Measurements from ENCODE around the gene PRAMEF1.
"Not testable (repeated sequence)": the region's sequence is repeated elsewhere in the genome, so short reads cannot be mapped to it uniquely, and the experiment has no call there.

PRAMEF1 gene

GRCh38 chr1:12791097-12791496 lies at the start of gene PRAMEF1:
Gene PRAMEF1 (plus strand): TSS chr1:12791397. CDS start chr1:12793228, 1,831 bp downstream.
- H3K4me3 ChIP-seq (ENCODE audit: low read length in 2 of 2); H3K9ac ChIP-seq (ENCODE audit: low read depth in 1 of 2, low read length in 2 of 2); H3K27ac ChIP-seq (ENCODE audit: low read depth in 2 of 2, low read length in 2 of 2); H3K4me1 ChIP-seq (ENCODE audit: control insufficient read depth in 2 of 2, insufficient read depth in 2 of 2, low read length in 2 of 2); H3K9me3 ChIP-seq (ENCODE audit: control insufficient read depth in 2 of 2, low read length in 2 of 2); H3K36me3 ChIP-seq (ENCODE audit: control insufficient read depth in 2 of 2, insufficient read depth in 2 of 2, low read length in 2 of 2); H3K27me3 ChIP-seq (ENCODE audit: control insufficient read depth in 2 of 2, insufficient read depth in 2 of 2, low read length in 2 of 2): not testable (repeated sequence)

- Histone ChIP-seq H3K9me3 (ENCODE audit: control insufficient read depth in 2 of 2, low read length in 2 of 2) (no peaks in the 10 kb centered on the region), H3K27me3 (ENCODE audit: control insufficient read depth in 2 of 2, insufficient read depth in 2 of 2, low read length in 2 of 2) (no peaks in the 10 kb centered on the region), H3K9ac (ENCODE audit: low read depth in 1 of 2, low read length in 2 of 2) (no peak overlapping the region), H3K4me1 (ENCODE audit: control insufficient read depth in 2 of 2, insufficient read depth in 2 of 2, low read length in 2 of 2) (no peaks in the 10 kb centered on the region), H3K4me3 (ENCODE audit: low read length in 2 of 2) (no peak overlapping the region), H3K36me3 (ENCODE audit: control insufficient read depth in 2 of 2, insufficient read depth in 2 of 2, low read length in 2 of 2) (no peaks in the 10 kb centered on the region), H3K27ac (ENCODE audit: low read depth in 2 of 2, low read length in 2 of 2) (no peak overlapping the region)
These were observed 49.3 kb upstream of the PRAMEF1 start for GRCh38 chr1:12741946-12742345.

GRCh38 chr1:12745126-12745991 lies 45.8 kb upstream of the PRAMEF1 start:
- Histone ChIP-seq H3K9ac (ENCODE audit: low read depth in 1 of 2, low read length in 2 of 2) (no peak overlapping the region), H3K4me1 (ENCODE audit: control insufficient read depth in 2 of 2, insufficient read depth in 2 of 2, low read length in 2 of 2) (no peaks in the 10 kb centered on the region), H3K27me3 (ENCODE audit: control insufficient read depth in 2 of 2, insufficient read depth in 2 of 2, low read length in 2 of 2) (no peaks in the 10 kb centered on the region), H3K9me3 (ENCODE audit: control insufficient read depth in 2 of 2, low read length in 2 of 2) (peaks cover 0 to 4% of the 10 kb centered on the region in 2 donors), H3K27ac (ENCODE audit: low read depth in 2 of 2, low read length in 2 of 2) (no peak overlapping the region), H3K36me3 (ENCODE audit: control insufficient read depth in 2 of 2, insufficient read depth in 2 of 2, low read length in 2 of 2) (no peaks in the 10 kb centered on the region), H3K4me3 (ENCODE audit: low read length in 2 of 2) (no peak overlapping the region)

DNA sequence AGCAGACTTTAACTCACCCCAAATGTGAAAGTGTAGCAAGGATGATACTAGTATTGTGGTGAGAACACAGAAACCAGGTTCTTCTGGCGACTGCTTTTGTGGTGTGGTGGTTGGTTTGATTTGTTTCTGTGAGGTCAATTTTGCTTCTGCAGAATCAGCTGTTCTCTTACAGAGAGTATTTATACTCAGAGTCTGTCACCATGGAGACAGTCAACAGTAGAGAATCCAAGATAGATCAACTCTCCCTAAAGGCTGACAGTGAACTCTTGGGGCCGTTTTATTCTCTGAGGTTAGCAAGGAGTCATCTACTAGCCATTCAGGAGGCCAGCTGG lies 45.2 kb upstream of the PRAMEF1 start, which contains the start of gene CFAP107:
CFAP107 (plus strand) TSS at position 209 of the 332 bp plus-strand sequence. CDS start 231 bp downstream, outside the sequence.
- Histone ChIP-seq H3K36me3 (ENCODE audit: control insufficient read depth in 2 of 2, insufficient read depth in 2 of 2, low read length in 2 of 2) (no peaks in the 10 kb centered on the region), H3K9me3 (ENCODE audit: control insufficient read depth in 2 of 2, low read length in 2 of 2) (peaks cover 0 to 4% of the 10 kb centered on the region in 2 donors), H3K27ac (ENCODE audit: low read depth in 2 of 2, low read length in 2 of 2) (no peak within 1 kb of the TSS), H3K4me1 (ENCODE audit: control insufficient read depth in 2 of 2, insufficient read depth in 2 of 2, low read length in 2 of 2) (no peaks in the 10 kb centered on the region), H3K4me3 (ENCODE audit: low read length in 2 of 2) (no peak within 1 kb of the TSS), H3K9ac (ENCODE audit: low read depth in 1 of 2, low read length in 2 of 2) (no peak within 1 kb of the TSS), H3K27me3 (ENCODE audit: control insufficient read depth in 2 of 2, insufficient read depth in 2 of 2, low read length in 2 of 2) (no peaks in the 10 kb centered on the region)

DNA sequence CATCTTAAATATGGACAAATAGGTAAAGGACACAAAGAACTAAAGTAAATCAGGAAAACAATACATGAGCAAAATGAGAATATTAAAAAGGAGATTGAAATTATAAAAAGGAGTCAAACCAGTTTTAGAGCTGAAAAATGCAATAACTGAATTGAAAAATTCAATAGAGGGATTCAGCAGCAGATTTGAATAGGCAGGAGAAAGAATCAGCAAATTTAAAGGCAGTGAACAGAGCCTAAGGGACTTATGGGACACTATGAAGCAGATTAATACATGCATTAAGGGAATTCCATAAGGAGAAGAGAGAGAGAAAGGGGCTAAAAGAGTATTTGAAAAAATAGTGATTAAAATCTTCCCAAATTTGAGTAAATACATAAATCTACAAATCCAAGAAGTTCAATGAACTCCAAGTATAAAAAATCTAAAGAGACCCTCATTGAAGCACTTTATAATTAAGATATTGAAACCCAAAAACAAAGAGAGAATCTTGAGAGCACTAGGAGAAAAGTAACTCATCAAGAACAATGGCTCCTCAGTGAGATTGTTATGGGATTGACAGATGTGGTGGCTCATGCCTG lies 42.3 kb upstream of the PRAMEF1 start:
- no peak overlapping the region for H3K9ac ChIP-seq (ENCODE audit: low read depth in 1 of 2, low read length in 2 of 2)
- no peaks in the 10 kb centered on the region for H3K36me3 ChIP-seq (ENCODE audit: control insufficient read depth in 2 of 2, insufficient read depth in 2 of 2, low read length in 2 of 2)
- H3K4me1 ChIP-seq (ENCODE audit: control insufficient read depth in 2 of 2, insufficient read depth in 2 of 2, low read length in 2 of 2): no peaks in the 10 kb centered on the region
- H3K27me3 ChIP-seq (ENCODE audit: control insufficient read depth in 2 of 2, insufficient read depth in 2 of 2, low read length in 2 of 2): no peaks in the 10 kb centered on the region
- H3K27ac ChIP-seq (ENCODE audit: low read depth in 2 of 2, low read length in 2 of 2): no peak overlapping the region
- peaks cover 0 to 4% of the 10 kb centered on the region in 2 donors for H3K9me3 ChIP-seq (ENCODE audit: control insufficient read depth in 2 of 2, low read length in 2 of 2)
- H3K4me3 ChIP-seq (ENCODE audit: low read length in 2 of 2): no peak overlapping the region

DNA sequence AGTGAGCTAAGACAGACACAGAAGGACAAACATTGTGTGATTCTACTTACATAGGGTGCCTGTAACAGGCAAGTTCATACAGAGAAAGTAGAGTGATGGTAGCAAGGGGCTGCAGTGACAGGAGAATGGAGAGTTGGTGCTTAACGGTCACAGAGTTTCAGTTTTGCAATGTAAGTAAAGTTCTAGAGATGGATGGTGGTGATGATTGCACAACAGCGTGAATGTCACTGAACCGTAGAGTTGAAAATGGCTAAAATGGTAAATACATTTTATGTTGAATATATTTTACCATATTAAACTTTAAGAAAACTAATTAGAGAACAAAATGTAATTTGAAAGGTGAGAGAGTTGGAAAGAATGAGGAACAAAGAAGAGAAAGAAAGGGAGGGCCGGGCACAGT lies 36.5 kb upstream of the PRAMEF1 start:
- Histone ChIP-seq H3K27me3 (ENCODE audit: control insufficient read depth in 2 of 2, insufficient read depth in 2 of 2, low read length in 2 of 2) (peaks cover 0 to 3% of the 10 kb centered on the region in 2 donors), H3K4me3 (ENCODE audit: low read length in 2 of 2) (no peak overlapping the region), H3K27ac (ENCODE audit: low read depth in 2 of 2, low read length in 2 of 2) (no peak overlapping the region), H3K36me3 (ENCODE audit: control insufficient read depth in 2 of 2, insufficient read depth in 2 of 2, low read length in 2 of 2) (no peaks in the 10 kb centered on the region), H3K4me1 (ENCODE audit: control insufficient read depth in 2 of 2, insufficient read depth in 2 of 2, low read length in 2 of 2) (no peaks in the 10 kb centered on the region), H3K9me3 (ENCODE audit: control insufficient read depth in 2 of 2, low read length in 2 of 2) (no peaks in the 10 kb centered on the region), H3K9ac (ENCODE audit: low read depth in 1 of 2, low read length in 2 of 2) (no peak overlapping the region)

- Histone ChIP-seq H3K4me3 (ENCODE audit: low read length in 2 of 2) (no peak overlapping the region), H3K27ac (ENCODE audit: low read depth in 2 of 2, low read length in 2 of 2) (no peak overlapping the region), H3K36me3 (ENCODE audit: control insufficient read depth in 2 of 2, insufficient read depth in 2 of 2, low read length in 2 of 2) (no peaks in the 10 kb centered on the region), H3K9me3 (ENCODE audit: control insufficient read depth in 2 of 2, low read length in 2 of 2) (no peaks in the 10 kb centered on the region), H3K27me3 (ENCODE audit: control insufficient read depth in 2 of 2, insufficient read depth in 2 of 2, low read length in 2 of 2) (peaks cover 0 to 3% of the 10 kb centered on the region in 2 donors), H3K4me1 (ENCODE audit: control insufficient read depth in 2 of 2, insufficient read depth in 2 of 2, low read length in 2 of 2) (no peaks in the 10 kb centered on the region), H3K9ac (ENCODE audit: low read depth in 1 of 2, low read length in 2 of 2) (no peak overlapping the region)
These were observed 34.9 kb upstream of the PRAMEF1 start for GRCh38 chr1:12756273-12756672.

GRCh38 chr1:12756768-12757413 lies 34.3 kb upstream of the PRAMEF1 start:
- no peak overlapping the region for H3K27ac ChIP-seq (ENCODE audit: low read depth in 2 of 2, low read length in 2 of 2)
- H3K27me3 ChIP-seq (ENCODE audit: control insufficient read depth in 2 of 2, insufficient read depth in 2 of 2, low read length in 2 of 2): peaks cover 0 to 3% of the 10 kb centered on the region in 2 donors
- no peaks in the 10 kb centered on the region for H3K4me1 ChIP-seq (ENCODE audit: control insufficient read depth in 2 of 2, insufficient read depth in 2 of 2, low read length in 2 of 2)
- H3K4me3 ChIP-seq (ENCODE audit: low read length in 2 of 2): no peak overlapping the region
- H3K9ac ChIP-seq (ENCODE audit: low read depth in 1 of 2, low read length in 2 of 2): no peak overlapping the region
- H3K9me3 ChIP-seq (ENCODE audit: control insufficient read depth in 2 of 2, low read length in 2 of 2): no peaks in the 10 kb centered on the region
- H3K36me3 ChIP-seq (ENCODE audit: control insufficient read depth in 2 of 2, insufficient read depth in 2 of 2, low read length in 2 of 2): no peaks in the 10 kb centered on the region

GRCh38 chr1:12757836-12758235 lies 33.4 kb upstream of the PRAMEF1 start:
- no peaks in the 10 kb centered on the region for H3K36me3 ChIP-seq (ENCODE audit: control insufficient read depth in 2 of 2, insufficient read depth in 2 of 2, low read length in 2 of 2)
- H3K9ac ChIP-seq (ENCODE audit: low read depth in 1 of 2, low read length in 2 of 2): no peak overlapping the region
- H3K9me3 ChIP-seq (ENCODE audit: control insufficient read depth in 2 of 2, low read length in 2 of 2): no peaks in the 10 kb centered on the region
- H3K27ac ChIP-seq (ENCODE audit: low read depth in 2 of 2, low read length in 2 of 2): no peak overlapping the region
- H3K4me1 ChIP-seq (ENCODE audit: control insufficient read depth in 2 of 2, insufficient read depth in 2 of 2, low read length in 2 of 2): no peaks in the 10 kb centered on the region
- peaks cover 0 to 3% of the 10 kb centered on the region in 2 donors for H3K27me3 ChIP-seq (ENCODE audit: control insufficient read depth in 2 of 2, insufficient read depth in 2 of 2, low read length in 2 of 2)
- no peak overlapping the region for H3K4me3 ChIP-seq (ENCODE audit: low read length in 2 of 2)

GRCh38 chr1:12760256-12760795 lies 30.9 kb upstream of the PRAMEF1 start:
- no peak overlapping the region for H3K27ac ChIP-seq (ENCODE audit: low read depth in 2 of 2, low read length in 2 of 2)
- no peaks in the 10 kb centered on the region for H3K4me1 ChIP-seq (ENCODE audit: control insufficient read depth in 2 of 2, insufficient read depth in 2 of 2, low read length in 2 of 2)
- no peak overlapping the region for H3K9ac ChIP-seq (ENCODE audit: low read depth in 1 of 2, low read length in 2 of 2)
- H3K4me3 ChIP-seq (ENCODE audit: low read length in 2 of 2): no peak overlapping the region
- H3K9me3 ChIP-seq (ENCODE audit: control insufficient read depth in 2 of 2, low read length in 2 of 2): no peaks in the 10 kb centered on the region
- no peaks in the 10 kb centered on the region for H3K36me3 ChIP-seq (ENCODE audit: control insufficient read depth in 2 of 2, insufficient read depth in 2 of 2, low read length in 2 of 2)
- peaks cover 0 to 3% of the 10 kb centered on the region in 2 donors for H3K27me3 ChIP-seq (ENCODE audit: control insufficient read depth in 2 of 2, insufficient read depth in 2 of 2, low read length in 2 of 2)

Data from mucosa of rectum (tissue), 2 donors.